Eye (tissue), 1 donor: ENCODE results near the gene NPRL2.
A peak's percentile ranks its signal among the peaks of the same experiment; 100 is the strongest.

Experiments used
- DNase-seq: peaks from one replicate; pipeline ENCODE4 v3.0.0-alpha.2; 2015

Gene NPRL2

GRCh38 chr3:50347187-50347813, 3.3 kb downstream of the NPRL2 start:
- DNase-seq: peak; percentile 93

GRCh38 chr3:50345586-50346234, 4.9 kb downstream of the NPRL2 start, which contains the start of gene ZMYND10:
ZMYND10 (minus strand) TSS chr3:50345732; CDS start chr3:50345579, 153 bp downstream.
- peak; percentile 83 for DNase-seq

- DNase-seq: no peak
Observed at GRCh38 chr3:50345008-50345407, 5.6 kb downstream of the NPRL2 start.

GRCh38 chr3:50342813-50343633, 7.6 kb downstream of the NPRL2 start:
- no peak for DNase-seq

GRCh38 chr3:50341996-50342650, 8.5 kb downstream of the NPRL2 start:
- DNase-seq: no peak

- no peak for DNase-seq
Observed at GRCh38 chr3:50341537-50341936, 9.0 kb downstream of the NPRL2 start.

- DNase-seq: peak; percentile 62
Observed at GRCh38 chr3:50340448-50341329, 9.9 kb downstream of the NPRL2 start, which contains the start of gene RASSF1. RASSF1 (minus strand) TSS chr3:50340836; CDS start chr3:50340805, 31 bp downstream.

- DNase-seq: no peak
Observed at GRCh38 chr3:50340147-50340447, 10.5 kb downstream of the NPRL2 start.

- no peak for DNase-seq
Observed at GRCh38 chr3:50339485-50340146, 11.0 kb downstream of the NPRL2 start.

- DNase-seq: no peak
Observed at GRCh38 chr3:50338965-50339364, 11.6 kb downstream of the NPRL2 start.

GRCh38 chr3:50337175-50337861, 13.3 kb downstream of the NPRL2 start:
- DNase-seq: peak; percentile 99

- no peak for DNase-seq
Observed at GRCh38 chr3:50336452-50337174, 14.0 kb downstream of the NPRL2 start.

GRCh38 chr3:50334339-50335075, 16.1 kb downstream of the NPRL2 start:
- DNase-seq: no peak

- no peak for DNase-seq
Observed at GRCh38 chr3:50333744-50334328, 16.7 kb downstream of the NPRL2 start.

- no peak for DNase-seq
Observed at GRCh38 chr3:50331364-50331907, 19.1 kb downstream of the NPRL2 start.

GRCh38 chr3:50330330-50330729, 20.2 kb downstream of the NPRL2 start:
- DNase-seq: no peak

GRCh38 chr3:50327943-50328691, 22.5 kb downstream of the NPRL2 start, which contains the start of gene TUSC2:
TUSC2 (minus strand) TSS chr3:50328223; CDS start chr3:50328099, 124 bp downstream.
- peak; percentile 99 for DNase-seq

GRCh38 chr3:50327129-50327528, 23.4 kb downstream of the NPRL2 start:
- DNase-seq: no peak
